Nephron (organoid): ENCODE data around the gene ZNF621.

Experiments used
- H3K27ac Mint-ChIP-seq, 3 experiments: 2 replicates each; pipeline ENCODE4 v1.8.0; 2020; ENCODE audit warnings: mixed read lengths in 3 of 3, mild to moderate bottlenecking in 2 of 3, moderate library complexity in 1 of 3
- H3K27me3 Mint-ChIP-seq: 2 replicates; pipeline ENCODE4 v1.8.0; 2021; ENCODE audit warnings: low read depth, mild to moderate bottlenecking, moderate library complexity, mixed read lengths
- H3K36me3 Mint-ChIP-seq: 2 replicates; pipeline ENCODE4 v1.8.0; 2020; ENCODE audit warnings: low read depth, mixed read lengths
- H3K4me1 Mint-ChIP-seq: 2 replicates; pipeline ENCODE4 v1.8.0; 2020; ENCODE audit warnings: mixed read lengths
- H3K4me3 Mint-ChIP-seq, 3 experiments: 2 replicates each; pipeline ENCODE4 v1.8.0; 2020; ENCODE audit warnings: mild to moderate bottlenecking in 3 of 3, mixed read lengths in 3 of 3, moderate library complexity in 2 of 3
- H3K9me3 Mint-ChIP-seq: 2 replicates; pipeline ENCODE4 v1.8.0; 2020; ENCODE audit warnings: mixed read lengths
- CTCF ChIP-seq, 3 experiments: fragments of 200-600 bp; sonication (generic); IDR thresholded peaks; one replicate each; pipeline ENCODE4 v1.5.0; 2021; ENCODE audit warnings: antibody characterized with exemption in 3 of 3; ENCODE audit not compliant: unreplicated experiment in 3 of 3

Gene ZNF621

DNA sequence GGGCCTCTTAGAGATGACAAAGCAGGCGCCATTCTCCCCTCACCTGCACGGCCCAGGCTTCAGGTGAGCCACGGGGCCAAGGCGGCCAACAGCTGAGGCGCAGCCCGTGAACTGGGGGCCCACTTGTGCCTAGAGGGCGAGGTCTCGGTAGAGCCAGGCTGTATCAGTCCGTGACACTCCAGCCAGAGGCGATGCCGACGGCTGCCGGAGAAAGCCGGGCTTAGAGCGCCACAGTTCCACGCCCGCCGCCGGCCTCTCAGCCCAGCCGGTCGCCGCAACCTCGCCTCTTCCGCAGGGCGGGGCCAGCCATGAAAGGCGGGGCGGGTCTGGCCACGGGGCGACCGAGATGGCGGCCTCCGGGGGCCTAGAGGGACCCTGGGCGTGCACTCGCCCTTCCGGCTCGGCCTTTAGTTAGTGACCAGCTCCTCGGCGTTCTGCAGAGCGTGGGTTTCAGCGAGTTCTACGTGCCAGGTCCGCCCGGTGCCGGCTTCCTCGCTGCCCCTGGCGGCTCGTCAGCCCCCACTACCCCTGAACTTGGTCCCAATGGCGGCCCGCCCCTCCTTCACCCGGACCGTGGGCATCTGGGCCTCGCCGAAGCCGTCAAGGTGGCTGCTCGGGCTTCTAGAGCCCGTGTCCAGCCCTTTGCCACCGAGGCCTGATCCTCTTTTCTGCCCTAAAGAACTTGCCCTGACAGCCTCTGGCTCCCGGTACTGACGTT, at the start of gene ZNF621:
ZNF621 (plus strand) TSS at position 393 of the 718 bp plus-strand sequence. CDS start 881 bp downstream, outside the sequence.
- TF ChIP-seq CTCF (IDR thresholded peaks at IDR 0.05; ENCODE audit: unreplicated experiment in 3 of 3) = no peak
- H3K36me3 Mint-ChIP-seq = peaks cover 31% of the 10 kb centered on the region
- H3K9me3 Mint-ChIP-seq = no peaks in the 10 kb centered on the region
- no peaks in the 10 kb centered on the region for H3K27me3 Mint-ChIP-seq
- peaks cover 14% of the 10 kb centered on the region for H3K4me1 Mint-ChIP-seq
- peak within 1 kb of the TSS; percentile 93 to 100 (median 95) for H3K27ac Mint-ChIP-seq
- H3K4me3 Mint-ChIP-seq = peak within 1 kb of the TSS; percentile 92 to 99 (median 98)

DNA sequence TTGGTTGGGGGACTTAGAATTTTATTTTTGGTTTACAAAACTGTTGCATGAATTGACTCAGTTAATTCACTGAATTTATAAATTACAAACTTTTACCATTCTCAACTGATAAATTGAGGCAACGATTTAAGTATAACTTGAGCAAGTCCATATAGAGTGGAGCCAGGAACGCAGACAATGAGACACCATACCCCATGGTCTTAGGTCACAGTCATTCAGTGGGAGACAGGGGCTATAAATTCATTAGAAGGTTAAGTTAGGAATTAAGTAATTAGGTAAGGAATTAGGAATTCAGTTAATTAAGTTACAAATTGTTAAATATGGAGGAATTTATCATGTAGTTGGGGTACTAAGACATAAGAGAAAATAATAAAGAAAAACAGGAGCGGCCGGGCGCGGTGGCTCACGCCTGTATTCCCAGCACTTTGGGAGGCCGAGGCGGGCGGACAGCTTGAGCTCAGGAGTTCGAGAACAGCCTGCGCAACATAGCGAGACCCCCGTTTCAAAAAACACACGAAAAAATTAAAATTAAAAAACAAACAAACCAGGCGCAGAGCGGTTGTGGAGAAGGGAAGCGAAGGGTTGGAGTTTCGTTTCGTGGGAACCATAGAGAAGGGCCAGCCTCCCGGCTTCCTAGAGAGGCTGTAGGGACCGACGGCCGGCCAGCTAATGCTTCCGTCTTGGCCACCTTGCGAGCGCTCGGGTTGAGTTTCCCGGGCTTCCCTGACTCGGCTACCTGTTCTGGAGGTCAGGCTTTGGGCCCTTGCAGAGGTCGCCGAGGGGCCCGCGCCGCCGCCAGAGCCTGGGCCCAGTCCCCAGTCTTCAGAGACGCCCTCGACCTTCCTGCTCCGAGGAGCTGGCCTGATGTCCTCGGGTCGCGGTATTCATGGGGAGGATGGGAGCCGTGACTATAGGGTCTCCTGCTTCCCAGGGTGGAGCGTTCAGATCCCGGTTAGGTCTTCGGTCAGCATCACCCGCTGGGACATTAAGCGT, 48.0 kb upstream of the ZNF621 start, which contains the start of gene ZNF619:
ZNF619 (plus strand) TSS at position 645 of the 993 bp plus-strand sequence. CDS start 858 bp downstream, outside the sequence.
- peaks cover 7% of the 10 kb centered on the region for H3K4me1 Mint-ChIP-seq
- H3K36me3 Mint-ChIP-seq = no peaks in the 10 kb centered on the region
- H3K27me3 Mint-ChIP-seq = no peaks in the 10 kb centered on the region
- peak within 1 kb of the TSS; percentile 53 to 83 (median 73) for H3K27ac Mint-ChIP-seq
- H3K4me3 Mint-ChIP-seq = peak within 1 kb of the TSS; percentile 88 to 95 (median 90)
- TF ChIP-seq CTCF (IDR thresholded peaks at IDR 0.05; ENCODE audit: unreplicated experiment in 3 of 3) = no peak
- no peaks in the 10 kb centered on the region for H3K9me3 Mint-ChIP-seq

- Mint-ChIP-seq H3K36me3 (peaks cover 4% of the 10 kb centered on the region), H3K9me3 (no peaks in the 10 kb centered on the region), H3K4me1 (peaks cover 7% of the 10 kb centered on the region), H3K27me3 (no peaks in the 10 kb centered on the region), H3K27ac (peak overlapping the region; percentile 53 to 83 (median 66)), H3K4me3 (peak overlapping the region; percentile 88 to 95 (median 90))
- TF ChIP-seq CTCF (IDR thresholded peaks at IDR 0.05; ENCODE audit: unreplicated experiment in 3 of 3) = no peak
Measured at GRCh38 chr3:40477666-40478065, 47.1 kb upstream of the ZNF621 start.

GRCh38 chr3:40487172-40487571, 37.6 kb upstream of the ZNF621 start:
- H3K36me3 Mint-ChIP-seq = peaks cover 54% of the 10 kb centered on the region

DNA sequence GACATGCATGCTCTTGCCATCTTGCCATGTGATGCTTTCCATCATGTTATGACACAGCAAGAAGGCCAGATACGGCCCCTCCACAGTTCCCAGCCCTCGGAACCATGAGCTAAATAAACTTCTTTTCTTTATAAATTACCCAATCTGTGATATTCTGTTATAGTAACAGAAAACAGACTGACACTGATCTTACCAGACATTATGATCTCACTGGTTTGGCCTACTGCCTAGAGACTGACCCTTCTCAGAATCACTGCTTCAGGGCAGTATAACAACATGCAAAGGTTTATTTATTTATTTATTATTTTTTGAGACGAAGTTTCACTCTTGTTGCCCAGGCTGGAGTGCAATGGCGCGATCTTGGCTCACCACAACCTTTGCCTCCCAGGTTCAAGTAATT, 33.8 kb upstream of the ZNF621 start:
- H3K9me3 Mint-ChIP-seq = peaks cover 21% of the 10 kb centered on the region
- no peak overlapping the region for H3K4me3 Mint-ChIP-seq
- H3K4me1 Mint-ChIP-seq = no peaks in the 10 kb centered on the region
- peaks cover 38% of the 10 kb centered on the region for H3K36me3 Mint-ChIP-seq
- no peaks in the 10 kb centered on the region for H3K27me3 Mint-ChIP-seq
- H3K27ac Mint-ChIP-seq = no peak overlapping the region
- TF ChIP-seq CTCF (IDR thresholded peaks at IDR 0.05; ENCODE audit: unreplicated experiment in 3 of 3) = no peak

More at GRCh38 chr3:40487172-40487571, 37.6 kb upstream of the ZNF621 start:
- Mint-ChIP-seq H3K9me3 (peaks cover 21% of the 10 kb centered on the region), H3K27me3 (no peaks in the 10 kb centered on the region), H3K4me1 (no peaks in the 10 kb centered on the region), H3K4me3 (no peak overlapping the region), H3K27ac (no peak overlapping the region)
- no peak for TF ChIP-seq CTCF (IDR thresholded peaks at IDR 0.05; ENCODE audit: unreplicated experiment in 3 of 3)
